ENCODE data around the gene RACK1. TPM values are rescaled to one million over a fixed set of nuclear protein-coding genes. Genes with fewer than 3 reads are reported as not detected.

RACK1 gene
- total and polyA plus RNA-seq, 2 experiments from 2014 or later = 2,372 to 4,798 TPM

DNA sequence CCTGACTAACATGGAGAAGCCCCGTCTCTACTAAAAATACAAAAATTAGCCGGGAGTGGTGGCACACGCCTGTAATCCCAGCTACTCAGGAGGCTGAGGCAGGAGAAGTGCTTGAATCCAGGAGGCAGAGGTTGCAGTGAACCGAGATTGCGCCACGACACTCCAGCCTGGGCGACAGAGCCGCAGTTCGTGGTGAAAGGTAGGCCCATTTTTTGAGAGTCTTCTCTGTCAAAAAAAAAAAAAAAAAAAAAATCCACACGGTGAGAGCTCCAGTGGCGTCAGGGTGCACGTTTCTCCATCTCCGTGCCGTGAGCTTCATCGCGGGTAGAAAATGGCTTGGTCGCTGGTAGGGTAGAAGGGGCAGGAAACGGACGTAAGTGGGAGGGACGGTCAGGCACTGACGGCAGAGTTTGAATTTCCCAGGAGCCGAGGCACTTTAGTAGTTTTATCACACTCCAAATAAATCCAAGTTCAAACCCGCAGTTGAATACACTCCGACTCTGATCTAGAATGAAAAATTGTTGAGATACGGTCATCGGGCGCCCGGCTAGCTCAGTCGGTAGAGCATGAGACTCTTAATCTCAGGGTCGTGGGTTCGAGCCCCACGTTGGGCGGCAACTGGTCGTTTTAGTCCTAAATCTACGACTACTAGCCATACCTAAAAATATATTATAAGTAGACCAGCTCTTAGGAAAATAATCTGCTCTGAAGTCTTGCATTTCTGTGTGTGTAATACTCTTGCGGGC is 36.3 kb downstream of the RACK1 start (continued):
- TF ChIP-seq, protein P1, sequence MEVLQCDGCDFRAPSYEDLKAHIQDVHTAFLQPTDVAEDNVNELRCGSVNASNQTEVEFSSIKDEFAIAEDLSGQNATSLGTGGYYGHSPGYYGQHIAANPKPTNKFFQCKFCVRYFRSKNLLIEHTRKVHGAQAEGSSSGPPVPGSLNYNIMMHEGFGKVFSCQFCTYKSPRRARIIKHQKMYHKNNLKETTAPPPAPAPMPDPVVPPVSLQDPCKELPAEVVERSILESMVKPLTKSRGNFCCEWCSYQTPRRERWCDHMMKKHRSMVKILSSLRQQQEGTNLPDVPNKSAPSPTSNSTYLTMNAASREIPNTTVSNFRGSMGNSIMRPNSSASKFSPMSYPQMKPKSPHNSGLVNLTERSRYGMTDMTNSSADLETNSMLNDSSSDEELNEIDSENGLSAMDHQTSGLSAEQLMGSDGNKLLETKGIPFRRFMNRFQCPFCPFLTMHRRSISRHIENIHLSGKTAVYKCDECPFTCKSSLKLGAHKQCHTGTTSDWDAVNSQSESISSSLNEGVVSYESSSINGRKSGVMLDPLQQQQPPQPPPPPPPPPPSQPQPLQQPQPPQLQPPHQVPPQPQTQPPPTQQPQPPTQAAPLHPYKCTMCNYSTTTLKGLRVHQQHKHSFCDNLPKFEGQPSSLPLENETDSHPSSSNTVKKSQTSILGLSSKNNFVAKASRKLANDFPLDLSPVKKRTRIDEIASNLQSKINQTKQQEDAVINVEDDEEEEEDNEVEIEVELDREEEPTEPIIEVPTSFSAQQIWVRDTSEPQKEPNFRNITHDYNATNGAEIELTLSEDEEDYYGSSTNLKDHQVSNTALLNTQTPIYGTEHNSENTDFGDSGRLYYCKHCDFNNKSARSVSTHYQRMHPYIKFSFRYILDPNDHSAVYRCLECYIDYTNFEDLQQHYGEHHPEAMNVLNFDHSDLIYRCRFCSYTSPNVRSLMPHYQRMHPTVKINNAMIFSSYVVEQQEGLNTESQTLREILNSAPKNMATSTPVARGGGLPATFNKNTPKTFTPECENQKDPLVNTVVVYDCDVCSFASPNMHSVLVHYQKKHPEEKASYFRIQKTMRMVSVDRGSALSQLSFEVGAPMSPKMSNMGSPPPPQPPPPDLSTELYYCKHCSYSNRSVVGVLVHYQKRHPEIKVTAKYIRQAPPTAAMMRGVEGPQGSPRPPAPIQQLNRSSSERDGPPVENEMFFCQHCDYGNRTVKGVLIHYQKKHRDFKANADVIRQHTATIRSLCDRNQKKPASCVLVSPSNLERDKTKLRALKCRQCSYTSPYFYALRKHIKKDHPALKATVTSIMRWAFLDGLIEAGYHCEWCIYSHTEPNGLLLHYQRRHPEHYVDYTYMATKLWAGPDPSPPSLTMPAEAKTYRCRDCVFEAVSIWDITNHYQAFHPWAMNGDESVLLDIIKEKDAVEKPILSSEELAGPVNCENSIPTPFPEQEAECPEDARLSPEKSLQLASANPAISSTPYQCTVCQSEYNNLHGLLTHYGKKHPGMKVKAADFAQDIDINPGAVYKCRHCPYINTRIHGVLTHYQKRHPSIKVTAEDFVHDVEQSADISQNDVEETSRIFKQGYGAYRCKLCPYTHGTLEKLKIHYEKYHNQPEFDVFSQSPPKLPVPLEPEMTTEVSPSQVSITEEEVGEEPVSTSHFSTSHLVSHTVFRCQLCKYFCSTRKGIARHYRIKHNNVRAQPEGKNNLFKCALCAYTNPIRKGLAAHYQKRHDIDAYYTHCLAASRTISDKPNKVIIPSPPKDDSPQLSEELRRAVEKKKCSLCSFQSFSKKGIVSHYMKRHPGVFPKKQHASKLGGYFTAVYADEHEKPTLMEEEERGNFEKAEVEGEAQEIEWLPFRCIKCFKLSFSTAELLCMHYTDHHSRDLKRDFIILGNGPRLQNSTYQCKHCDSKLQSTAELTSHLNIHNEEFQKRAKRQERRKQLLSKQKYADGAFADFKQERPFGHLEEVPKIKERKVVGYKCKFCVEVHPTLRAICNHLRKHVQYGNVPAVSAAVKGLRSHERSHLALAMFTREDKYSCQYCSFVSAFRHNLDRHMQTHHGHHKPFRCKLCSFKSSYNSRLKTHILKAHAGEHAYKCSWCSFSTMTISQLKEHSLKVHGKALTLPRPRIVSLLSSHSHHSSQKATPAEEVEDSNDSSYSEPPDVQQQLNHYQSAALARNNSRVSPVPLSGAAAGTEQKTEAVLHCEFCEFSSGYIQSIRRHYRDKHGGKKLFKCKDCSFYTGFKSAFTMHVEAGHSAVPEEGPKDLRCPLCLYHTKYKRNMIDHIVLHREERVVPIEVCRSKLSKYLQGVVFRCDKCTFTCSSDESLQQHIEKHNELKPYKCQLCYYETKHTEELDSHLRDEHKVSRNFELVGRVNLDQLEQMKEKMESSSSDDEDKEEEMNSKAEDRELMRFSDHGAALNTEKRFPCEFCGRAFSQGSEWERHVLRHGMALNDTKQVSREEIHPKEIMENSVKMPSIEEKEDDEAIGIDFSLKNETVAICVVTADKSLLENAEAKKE (CRISPR knock-in tag; IDR thresholded peaks at IDR 0.05) = no peak
- no peak for TF ChIP-seq NANOG (IDR thresholded peaks at IDR 0.05; ENCODE audit: borderline replicate concordance)

DNA sequence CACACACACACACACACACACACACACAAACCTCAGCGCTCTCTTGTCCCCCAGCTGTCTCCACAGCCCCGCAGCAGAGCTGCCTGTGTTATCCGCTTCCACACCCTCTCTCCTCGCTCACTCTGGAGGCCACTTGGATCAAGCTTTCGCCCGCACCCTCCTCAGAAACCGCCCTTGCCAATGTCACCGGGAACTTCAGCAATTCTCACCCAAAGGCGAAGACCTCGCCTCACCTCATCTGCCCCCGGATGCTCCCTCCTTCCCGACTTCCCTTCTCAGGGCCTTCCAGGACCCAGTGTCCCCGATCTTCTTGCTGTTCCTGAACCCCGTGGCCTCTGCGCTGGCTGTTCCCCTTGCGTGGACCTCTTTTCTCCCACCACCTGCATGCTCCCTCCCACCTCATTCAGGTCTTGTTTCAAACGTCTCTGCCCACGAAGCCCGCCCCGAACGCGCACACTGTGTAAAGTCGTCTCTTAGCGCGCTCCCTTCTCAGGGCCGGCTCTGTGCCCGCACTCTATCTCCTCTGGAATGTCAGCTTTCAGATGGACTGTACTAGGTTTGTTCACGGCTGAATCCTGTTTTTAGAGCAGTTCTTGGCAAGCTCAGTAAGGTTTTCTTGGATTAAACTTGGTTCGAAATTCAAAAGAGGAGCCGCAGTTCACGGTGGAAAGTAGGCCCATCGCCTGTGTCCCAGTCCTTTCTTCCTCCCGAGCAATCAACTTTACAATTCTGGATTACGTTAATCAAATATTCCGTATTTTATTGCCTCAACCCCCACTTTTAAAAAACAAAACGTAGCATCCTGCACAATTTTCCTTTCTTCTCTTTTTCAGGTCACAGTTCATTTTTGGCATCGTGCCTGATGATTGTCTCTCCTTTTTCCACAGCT is 37.7 kb downstream of the RACK1 start:
- H3K27ac Mint-ChIP-seq = no peak overlapping the region
- ATAC-seq = peak; percentile 4

More for the DNA sequence above, 37.7 kb downstream of the RACK1 start:
- H4K20me1 ChIP-seq (replicated peaks; ENCODE audit: insufficient read depth) = no peaks in the 10 kb centered on the region
- Mint-ChIP-seq H3K4me1 (peaks cover 20% of the 10 kb centered on the region), H3K36me3 (ENCODE audit: low read depth) (peaks cover 17% of the 10 kb centered on the region), H3K9me3 (peaks cover 20% of the 10 kb centered on the region), H3K27me3 (ENCODE audit: insufficient read depth, low read depth, poor library complexity) (peaks cover 68% of the 10 kb centered on the region), H3K4me3 (peak overlapping the region; percentile 94)
- no peaks in the 10 kb centered on the region for H3K36me3 ChIP-seq (ENCODE audit: insufficient read depth)
- peak overlapping the region; percentile 79 for H3K4me3 ChIP-seq
- H3K79me2 ChIP-seq (replicated peaks; ENCODE audit: insufficient read depth) = no peaks in the 10 kb centered on the region
- no peak overlapping the region for H3K27ac ChIP-seq (ENCODE audit: low read depth)
- H3K4me1 ChIP-seq (ENCODE audit: insufficient read depth) = peaks cover 18% of the 10 kb centered on the region
- H2AFZ ChIP-seq = peak overlapping the region; percentile 96
- no peak for TF ChIP-seq STAT1 (IDR thresholded peaks at IDR 0.05; ENCODE audit: unreplicated experiment)
- no peak for TF ChIP-seq JUNB (IDR thresholded peaks at IDR 0.05; ENCODE audit: unreplicated experiment)
- TF ChIP-seq EZH2 (IDR thresholded peaks at IDR 0.05; ENCODE audit: low read depth, unreplicated experiment) = peak; percentile 84
- TF ChIP-seq, protein P2, sequence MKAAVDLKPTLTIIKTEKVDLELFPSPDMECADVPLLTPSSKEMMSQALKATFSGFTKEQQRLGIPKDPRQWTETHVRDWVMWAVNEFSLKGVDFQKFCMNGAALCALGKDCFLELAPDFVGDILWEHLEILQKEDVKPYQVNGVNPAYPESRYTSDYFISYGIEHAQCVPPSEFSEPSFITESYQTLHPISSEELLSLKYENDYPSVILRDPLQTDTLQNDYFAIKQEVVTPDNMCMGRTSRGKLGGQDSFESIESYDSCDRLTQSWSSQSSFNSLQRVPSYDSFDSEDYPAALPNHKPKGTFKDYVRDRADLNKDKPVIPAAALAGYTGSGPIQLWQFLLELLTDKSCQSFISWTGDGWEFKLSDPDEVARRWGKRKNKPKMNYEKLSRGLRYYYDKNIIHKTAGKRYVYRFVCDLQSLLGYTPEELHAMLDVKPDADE (IDR thresholded peaks at IDR 0.05) = no peak
- no peak for TF ChIP-seq CREB1 (CRISPR knock-in tag; IDR thresholded peaks at IDR 0.05; ENCODE audit: low read depth)
- TF ChIP-seq EZH2phosphoT487 (IDR thresholded peaks at IDR 0.05; ENCODE audit: unreplicated experiment) = peak; percentile 74
- peak overlapping the region; percentile 91 for H3K4me2 ChIP-seq
- DNase-seq (ENCODE audit: low spot score) = no peak
- peaks cover 56% of the 10 kb centered on the region for H3K27me3 ChIP-seq (ENCODE audit: insufficient read depth)
- H3F3A ChIP-seq (replicated peaks; ENCODE audit: low read depth) = peaks cover 10% of the 10 kb centered on the region; the same call in 1 of the 2 replicates
- no peaks in the 10 kb centered on the region for H3K9me2 ChIP-seq (ENCODE audit: insufficient read depth)

All from GM23338 (cell line).